HEK293T (cell line): ENCODE results near the gene KIAA1328.

Experiments
- CTBP1 ChIP-seq: fragments of 450-650 bp; IDR thresholded peaks from 2 replicates; pipeline ENCODE4 v1.6.1; 2016; ENCODE audit warnings: borderline replicate concordance
- FOXA1 ChIP-seq: fragments of 450-650 bp; IDR thresholded peaks from 2 replicates; pipeline ENCODE4 v1.6.1; 2016; ENCODE audit warnings: mild to moderate bottlenecking
- FOXK2 ChIP-seq: fragments of 450-650 bp; IDR thresholded peaks from 2 replicates; pipeline ENCODE4 v1.6.1; 2016; ENCODE audit warnings: mild to moderate bottlenecking
- FOXM1 ChIP-seq: fragments of 450-650 bp; IDR thresholded peaks from 2 replicates; pipeline ENCODE4 v1.6.1; 2017; ENCODE audit warnings: mild to moderate bottlenecking, borderline replicate concordance
- NFRKB ChIP-seq: fragments of 450-650 bp; IDR thresholded peaks from 2 replicates; pipeline ENCODE4 v1.6.1; 2016; ENCODE audit warnings: mild to moderate bottlenecking, moderate library complexity
- ZNF384 ChIP-seq: fragments of 450-650 bp; IDR thresholded peaks from 2 replicates; pipeline ENCODE4 v1.6.1; 2016

DNA sequence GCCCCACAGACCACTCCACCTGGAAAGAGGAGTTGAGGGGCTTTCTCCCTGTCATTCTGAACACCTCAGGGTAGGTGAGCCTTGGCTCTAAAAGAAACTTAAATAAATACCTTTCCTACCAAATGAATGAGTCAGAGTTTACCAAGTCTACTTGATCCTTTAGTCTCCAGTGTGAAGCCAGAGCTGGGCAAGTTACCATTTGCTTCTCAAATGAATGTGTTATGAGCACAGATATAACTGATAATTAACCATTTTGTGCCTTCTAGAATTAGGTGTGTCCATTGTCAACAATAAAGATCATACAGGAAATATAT lies 347.7 kb downstream of the KIAA1328 start:
- TF ChIP-seq FOXA1 (no peak), ZNF384 (no peak), CTBP1 (no peak), NFRKB (no peak), FOXK2 (no peak), FOXM1 (no peak)
